ENCODE measurements around the gene ALCAM.

ALCAM gene

DNA sequence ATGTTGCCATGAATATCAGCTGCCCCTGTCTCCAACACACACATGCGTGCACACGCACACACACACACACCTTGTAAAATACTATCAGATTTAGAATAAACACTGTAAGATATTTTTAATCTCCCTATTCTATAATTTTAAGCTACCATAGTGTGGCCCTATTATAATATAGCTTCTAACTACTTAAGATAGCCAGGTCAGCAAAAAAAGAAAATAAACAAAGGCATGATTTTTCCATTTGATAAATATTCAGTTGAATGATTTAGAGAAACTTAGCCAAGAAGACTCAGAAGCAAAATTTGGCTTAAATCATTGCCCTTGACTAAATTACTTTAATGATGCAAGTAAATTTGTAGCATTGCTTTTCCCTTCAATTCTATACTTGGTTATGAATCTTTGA, 162.2 kb downstream of the ALCAM start:
- Histone ChIP-seq H3K27ac (ENCODE audit: extremely low read depth, low read depth, low read length) (no peak overlapping the region), H3K4me3 (ENCODE audit: low read depth, low read length) (no peak overlapping the region), H3K4me1 (ENCODE audit: control insufficient read depth, insufficient read depth, low read length) (no peaks in the 10 kb centered on the region), H3K36me3 (ENCODE audit: control insufficient read depth in 2 of 2, insufficient read depth in 1 of 2, low read length in 2 of 2) (peaks cover 0 to 10% of the 10 kb centered on the region in 2 experiments; a peak in 1 of 3 replicates), H3K9me3 (ENCODE audit: control insufficient read depth, insufficient read depth, low read depth, low read length) (no peaks in the 10 kb centered on the region)
- POLR2A ChIA-PET: no interaction called here
- no peak for TF ChIP-seq SP2 (tag by site-specific recombination; IDR thresholded peaks at IDR 0.05)
- TF ChIP-seq KLF1 (tag by site-specific recombination; IDR thresholded peaks at IDR 0.05): no peak
- TF ChIP-seq ZNF548 (tag by site-specific recombination; IDR thresholded peaks at IDR 0.05): no peak
- no peak for TF ChIP-seq ZNF677 (tag by site-specific recombination; IDR thresholded peaks at IDR 0.05)
- TF ChIP-seq, protein P1, sequence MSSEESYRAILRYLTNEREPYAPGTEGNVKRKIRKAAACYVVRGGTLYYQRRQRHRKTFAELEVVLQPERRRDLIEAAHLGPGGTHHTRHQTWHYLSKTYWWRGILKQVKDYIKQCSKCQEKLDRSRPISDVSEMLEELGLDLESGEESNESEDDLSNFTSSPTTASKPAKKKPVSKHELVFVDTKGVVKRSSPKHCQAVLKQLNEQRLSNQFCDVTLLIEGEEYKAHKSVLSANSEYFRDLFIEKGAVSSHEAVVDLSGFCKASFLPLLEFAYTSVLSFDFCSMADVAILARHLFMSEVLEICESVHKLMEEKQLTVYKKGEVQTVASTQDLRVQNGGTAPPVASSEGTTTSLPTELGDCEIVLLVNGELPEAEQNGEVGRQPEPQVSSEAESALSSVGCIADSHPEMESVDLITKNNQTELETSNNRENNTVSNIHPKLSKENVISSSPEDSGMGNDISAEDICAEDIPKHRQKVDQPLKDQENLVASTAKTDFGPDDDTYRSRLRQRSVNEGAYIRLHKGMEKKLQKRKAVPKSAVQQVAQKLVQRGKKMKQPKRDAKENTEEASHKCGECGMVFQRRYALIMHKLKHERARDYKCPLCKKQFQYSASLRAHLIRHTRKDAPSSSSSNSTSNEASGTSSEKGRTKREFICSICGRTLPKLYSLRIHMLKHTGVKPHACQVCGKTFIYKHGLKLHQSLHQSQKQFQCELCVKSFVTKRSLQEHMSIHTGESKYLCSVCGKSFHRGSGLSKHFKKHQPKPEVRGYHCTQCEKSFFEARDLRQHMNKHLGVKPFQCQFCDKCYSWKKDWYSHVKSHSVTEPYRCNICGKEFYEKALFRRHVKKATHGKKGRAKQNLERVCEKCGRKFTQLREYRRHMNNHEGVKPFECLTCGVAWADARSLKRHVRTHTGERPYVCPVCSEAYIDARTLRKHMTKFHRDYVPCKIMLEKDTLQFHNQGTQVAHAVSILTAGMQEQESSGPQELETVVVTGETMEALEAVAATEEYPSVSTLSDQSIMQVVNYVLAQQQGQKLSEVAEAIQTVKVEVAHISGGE (tag by site-specific recombination; conservative IDR thresholded peaks at IDR 0.05; ENCODE audit: low read depth): no peak
- no peak for TF ChIP-seq ZFP37 (tag by site-specific recombination; IDR thresholded peaks at IDR 0.05)
- TF ChIP-seq, protein P2, sequence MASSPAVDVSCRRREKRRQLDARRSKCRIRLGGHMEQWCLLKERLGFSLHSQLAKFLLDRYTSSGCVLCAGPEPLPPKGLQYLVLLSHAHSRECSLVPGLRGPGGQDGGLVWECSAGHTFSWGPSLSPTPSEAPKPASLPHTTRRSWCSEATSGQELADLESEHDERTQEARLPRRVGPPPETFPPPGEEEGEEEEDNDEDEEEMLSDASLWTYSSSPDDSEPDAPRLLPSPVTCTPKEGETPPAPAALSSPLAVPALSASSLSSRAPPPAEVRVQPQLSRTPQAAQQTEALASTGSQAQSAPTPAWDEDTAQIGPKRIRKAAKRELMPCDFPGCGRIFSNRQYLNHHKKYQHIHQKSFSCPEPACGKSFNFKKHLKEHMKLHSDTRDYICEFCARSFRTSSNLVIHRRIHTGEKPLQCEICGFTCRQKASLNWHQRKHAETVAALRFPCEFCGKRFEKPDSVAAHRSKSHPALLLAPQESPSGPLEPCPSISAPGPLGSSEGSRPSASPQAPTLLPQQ (tag by site-specific recombination; IDR thresholded peaks at IDR 0.05): no peak
- no peak for TF ChIP-seq ZNF24 (tag by site-specific recombination; IDR thresholded peaks at IDR 0.05)
- TF ChIP-seq ZNF830 (tag by site-specific recombination; IDR thresholded peaks at IDR 0.05; ENCODE audit: low read depth): no peak
- no peak for TF ChIP-seq ZNF266 (tag by site-specific recombination; IDR thresholded peaks at IDR 0.05; ENCODE audit: low read depth)
- TF ChIP-seq SCRT2 (tag by site-specific recombination; IDR thresholded peaks at IDR 0.05): no peak
- no peak for TF ChIP-seq ZNF19 (tag by site-specific recombination; IDR thresholded peaks at IDR 0.05; ENCODE audit: low read depth)
- no peak for TF ChIP-seq ZNF707 (tag by site-specific recombination; IDR thresholded peaks at IDR 0.05)
- TF ChIP-seq ZNF585B (tag by site-specific recombination; IDR thresholded peaks at IDR 0.05): no peak
- no peak for TF ChIP-seq ZFP69B (tag by site-specific recombination; IDR thresholded peaks at IDR 0.05)
- TF ChIP-seq ZNF391 (tag by site-specific recombination; IDR thresholded peaks at IDR 0.05; ENCODE audit: borderline replicate concordance, low read depth): no peak
- no peak for TF ChIP-seq ZFHX2 (tag by site-specific recombination; conservative IDR thresholded peaks at IDR 0.05)
- no peak for TF ChIP-seq ZNF16 (tag by site-specific recombination; IDR thresholded peaks at IDR 0.05; ENCODE audit: low read depth)
- TF ChIP-seq ZNF311 (tag by site-specific recombination; IDR thresholded peaks at IDR 0.05; ENCODE audit: borderline replicate concordance): no peak
- no peak for TF ChIP-seq ZNF560 (tag by site-specific recombination; IDR thresholded peaks at IDR 0.05; ENCODE audit: borderline replicate concordance)
- CTCF ChIA-PET: interaction anchor here (1.0 to 2.0 kb wide), 2 partner anchors 9 to 17 kb away, joined by 3 to 9 read pairs; no protein-coding TSS in a partner anchor

DNA sequence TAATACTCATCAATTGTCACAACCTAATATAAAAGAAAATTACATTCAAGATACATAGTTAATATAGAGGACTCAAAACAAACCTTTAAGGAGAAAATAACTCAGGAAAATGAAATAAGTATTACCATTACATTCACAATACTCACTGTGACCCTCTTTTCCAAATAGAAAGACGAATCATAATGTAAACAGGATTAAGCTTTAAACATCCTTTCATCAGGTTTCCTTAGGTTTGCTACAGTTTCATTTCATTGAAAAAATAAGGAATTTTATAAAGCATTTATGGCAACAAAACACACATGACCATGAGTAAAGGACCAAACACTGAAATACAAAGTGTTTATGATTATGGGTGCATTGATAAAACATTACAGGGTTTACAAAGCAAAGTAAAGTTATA, 162.7 kb downstream of the ALCAM start:
- TF ChIP-seq ZNF843 (tag by site-specific recombination; IDR thresholded peaks at IDR 0.05): no peak
- no peak for TF ChIP-seq ZNF223 (tag by site-specific recombination; IDR thresholded peaks at IDR 0.05)
- no peak for TF ChIP-seq ZNF623 (tag by site-specific recombination; IDR thresholded peaks at IDR 0.05)
- TF ChIP-seq, protein P3, sequence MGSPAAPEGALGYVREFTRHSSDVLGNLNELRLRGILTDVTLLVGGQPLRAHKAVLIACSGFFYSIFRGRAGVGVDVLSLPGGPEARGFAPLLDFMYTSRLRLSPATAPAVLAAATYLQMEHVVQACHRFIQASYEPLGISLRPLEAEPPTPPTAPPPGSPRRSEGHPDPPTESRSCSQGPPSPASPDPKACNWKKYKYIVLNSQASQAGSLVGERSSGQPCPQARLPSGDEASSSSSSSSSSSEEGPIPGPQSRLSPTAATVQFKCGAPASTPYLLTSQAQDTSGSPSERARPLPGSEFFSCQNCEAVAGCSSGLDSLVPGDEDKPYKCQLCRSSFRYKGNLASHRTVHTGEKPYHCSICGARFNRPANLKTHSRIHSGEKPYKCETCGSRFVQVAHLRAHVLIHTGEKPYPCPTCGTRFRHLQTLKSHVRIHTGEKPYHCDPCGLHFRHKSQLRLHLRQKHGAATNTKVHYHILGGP (tag by site-specific recombination; IDR thresholded peaks at IDR 0.05): no peak
- TF ChIP-seq, protein P4, sequence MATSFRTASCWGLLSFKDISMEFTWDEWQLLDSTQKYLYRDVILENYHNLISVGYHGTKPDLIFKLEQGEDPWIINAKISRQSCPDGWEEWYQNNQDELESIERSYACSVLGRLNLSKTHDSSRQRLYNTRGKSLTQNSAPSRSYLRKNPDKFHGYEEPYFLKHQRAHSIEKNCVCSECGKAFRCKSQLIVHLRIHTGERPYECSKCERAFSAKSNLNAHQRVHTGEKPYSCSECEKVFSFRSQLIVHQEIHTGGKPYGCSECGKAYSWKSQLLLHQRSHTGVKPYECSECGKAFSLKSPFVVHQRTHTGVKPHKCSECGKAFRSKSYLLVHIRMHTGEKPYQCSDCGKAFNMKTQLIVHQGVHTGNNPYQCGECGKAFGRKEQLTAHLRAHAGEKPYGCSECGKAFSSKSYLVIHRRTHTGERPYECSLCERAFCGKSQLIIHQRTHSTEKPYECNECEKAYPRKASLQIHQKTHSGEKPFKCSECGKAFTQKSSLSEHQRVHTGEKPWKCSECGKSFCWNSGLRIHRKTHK (tag by site-specific recombination; IDR thresholded peaks at IDR 0.05): no peak
- H3K4me1 ChIP-seq (ENCODE audit: control insufficient read depth, insufficient read depth, low read length): no peaks in the 10 kb centered on the region
- no peak overlapping the region for H3K27ac ChIP-seq (ENCODE audit: extremely low read depth, low read depth, low read length)
- ChIA-PET CTCF (interaction anchor here (1.0 to 2.0 kb wide), 2 partner anchors 10 to 18 kb away, joined by 3 to 9 read pairs; no protein-coding TSS in a partner anchor), POLR2A (no interaction called here)
- H3K4me3 ChIP-seq (ENCODE audit: low read depth, low read length): no peak overlapping the region
- H3K36me3 ChIP-seq (ENCODE audit: control insufficient read depth in 2 of 2, insufficient read depth in 1 of 2, low read length in 2 of 2): peaks cover 0 to 8% of the 10 kb centered on the region in 2 experiments; a peak in 1 of 3 replicates
- H3K9me3 ChIP-seq (ENCODE audit: control insufficient read depth, insufficient read depth, low read depth, low read length): no peaks in the 10 kb centered on the region

Data from HEK293 (cell line).